Embryonic facial prominence (tissue), 1 donor: ENCODE data around the gene NMU.
"Not testable (repeated sequence)": the region's sequence is repeated elsewhere in the genome, so short reads cannot be mapped to it uniquely, and the experiment has no call there.

Experiments used
- DNase-seq: peaks from one replicate; pipeline ENCODE4 v3.0.0-alpha.2; 2016; ENCODE audit errors: extremely low spot score

The NMU gene

GRCh38 chr4:55624063-55624462 is 12.0 kb downstream of the NMU start:
- not testable (repeated sequence) for DNase-seq

- no peak for DNase-seq
Observed at GRCh38 chr4:55618546-55619143, 17.5 kb downstream of the NMU start.

- DNase-seq = no peak
Observed at GRCh38 chr4:55617587-55618197, 18.4 kb downstream of the NMU start.

DNA sequence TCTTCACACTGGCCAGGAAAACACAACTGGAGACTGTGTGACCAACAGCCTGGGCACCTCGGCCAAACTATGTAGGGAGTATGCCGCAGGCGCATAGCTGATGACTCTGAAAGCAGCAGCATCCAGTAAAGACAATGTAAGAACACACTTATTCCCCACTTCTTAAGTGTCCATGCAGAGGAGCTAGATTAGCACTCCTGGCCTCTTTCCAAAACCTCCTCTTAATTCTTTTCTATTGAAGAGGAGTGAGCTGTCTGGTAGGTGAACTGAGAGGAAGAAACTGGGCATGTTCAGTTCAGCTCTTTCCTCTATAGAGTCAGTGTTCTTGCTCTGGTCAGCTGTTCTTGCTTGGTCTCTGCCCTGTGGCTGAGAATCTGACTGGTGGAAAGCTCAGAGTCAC is 21.1 kb downstream of the NMU start:
- DNase-seq = no peak

- DNase-seq = no peak
Observed at GRCh38 chr4:55613621-55614020, 22.5 kb downstream of the NMU start.

DNA sequence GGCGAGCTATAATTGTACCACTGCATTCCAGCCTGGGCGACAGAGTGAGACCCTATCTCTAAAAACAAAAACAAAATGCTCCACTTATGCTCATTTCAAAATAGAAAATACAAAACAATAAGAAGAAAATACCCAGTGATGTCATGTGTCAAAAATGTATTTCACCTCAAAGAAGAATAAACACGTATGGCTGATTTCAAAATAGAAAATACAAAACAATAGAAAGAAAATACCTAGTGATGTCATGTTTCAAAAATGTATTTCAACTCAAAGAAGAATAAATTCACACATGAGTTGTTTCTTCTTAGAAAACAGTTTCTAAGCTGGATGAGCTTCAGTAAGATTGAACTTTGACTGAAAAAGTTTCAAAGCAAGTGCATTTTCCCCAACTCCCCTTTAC is 23.8 kb downstream of the NMU start:
- DNase-seq = no peak

- DNase-seq = no peak
Observed at GRCh38 chr4:55611358-55612059, 24.6 kb downstream of the NMU start.

DNA sequence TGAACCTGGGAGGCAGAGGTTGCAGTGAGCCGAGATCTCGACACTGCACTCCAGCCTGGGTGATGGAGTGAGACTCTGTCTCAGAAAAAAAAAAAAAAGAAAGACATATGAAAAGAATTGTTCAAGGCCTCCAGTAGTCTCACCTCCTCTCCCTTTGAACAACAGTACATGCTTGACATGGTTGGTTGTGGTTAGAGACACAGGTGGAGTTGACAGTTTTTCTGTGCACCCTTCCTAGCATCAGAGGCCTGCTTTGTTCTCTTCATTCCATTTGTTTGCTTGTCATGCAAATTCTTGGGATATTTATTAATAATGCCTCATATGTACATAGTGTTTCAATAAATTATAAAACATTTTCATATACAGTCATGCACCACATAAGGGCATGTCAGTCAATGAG is 25.7 kb downstream of the NMU start:
- no peak for DNase-seq

- no peak for DNase-seq
Observed at GRCh38 chr4:55609393-55609866, 26.7 kb downstream of the NMU start.

DNA sequence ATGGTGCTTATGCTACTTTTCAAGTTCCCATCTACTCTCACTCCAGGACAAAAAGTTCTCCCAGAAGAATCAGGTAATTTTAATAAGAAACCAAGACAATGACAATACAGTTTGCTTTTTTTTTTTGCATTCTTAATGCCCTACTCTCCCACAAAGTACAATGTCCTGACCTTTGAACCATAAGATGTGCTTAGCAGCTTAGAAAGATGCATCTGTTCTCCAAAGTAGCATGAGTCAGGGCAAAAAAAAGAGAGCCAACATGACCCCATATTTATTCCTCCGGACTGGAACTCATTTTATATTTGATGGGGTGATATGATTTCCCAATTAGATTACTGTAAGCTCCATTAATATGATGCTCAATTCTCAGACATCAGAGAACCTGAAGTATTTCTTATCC is 27.5 kb downstream of the NMU start:
- DNase-seq = no peak

- no peak for DNase-seq
Observed at GRCh38 chr4:55604996-55605395, 31.1 kb downstream of the NMU start.

DNA sequence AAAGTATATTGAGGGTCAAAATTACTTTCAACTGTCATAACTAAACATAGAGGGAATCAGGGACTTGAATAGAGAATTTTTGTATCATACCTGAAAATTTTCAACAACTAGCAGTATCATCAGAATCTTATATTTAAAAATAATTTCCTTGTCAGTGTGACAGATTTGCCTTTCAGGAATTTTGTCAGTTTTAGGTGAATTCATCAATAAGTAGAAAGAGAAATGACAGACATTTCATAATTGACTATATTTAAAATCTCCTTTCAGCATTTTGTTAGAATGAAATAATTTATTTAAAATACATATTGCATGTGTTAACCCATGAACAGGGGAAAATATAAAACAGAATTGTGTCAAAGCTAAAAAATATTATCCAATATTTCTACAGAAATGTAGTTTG is 35.5 kb downstream of the NMU start:
- DNase-seq = no peak

DNA sequence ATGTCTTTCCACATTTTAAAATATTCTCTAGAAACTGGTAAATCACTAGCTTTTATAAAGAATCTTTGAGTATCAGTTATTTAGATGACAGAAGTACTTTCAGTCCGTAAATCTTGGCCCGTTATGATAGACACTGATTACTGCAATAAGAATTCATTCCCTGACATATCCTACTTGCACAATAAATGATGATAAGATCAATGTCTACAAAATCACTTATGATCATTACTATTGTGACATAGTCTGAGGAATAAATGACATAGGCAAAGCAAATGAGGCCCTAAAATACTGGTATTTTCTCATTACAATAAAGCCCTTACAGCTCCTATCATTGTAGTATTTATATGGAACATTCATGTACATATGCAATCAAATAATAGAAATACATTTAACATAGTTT is 37.5 kb downstream of the NMU start:
- DNase-seq = no peak

- DNase-seq = no peak
Observed at GRCh38 chr4:55592014-55592413, 44.1 kb downstream of the NMU start, which contains the start of gene PDCL2. PDCL2 (minus strand) TSS chr4:55592245; CDS start chr4:55592109, 136 bp downstream.

GRCh38 chr4:55588160-55588559 is 47.9 kb downstream of the NMU start:
- DNase-seq = no peak

DNA sequence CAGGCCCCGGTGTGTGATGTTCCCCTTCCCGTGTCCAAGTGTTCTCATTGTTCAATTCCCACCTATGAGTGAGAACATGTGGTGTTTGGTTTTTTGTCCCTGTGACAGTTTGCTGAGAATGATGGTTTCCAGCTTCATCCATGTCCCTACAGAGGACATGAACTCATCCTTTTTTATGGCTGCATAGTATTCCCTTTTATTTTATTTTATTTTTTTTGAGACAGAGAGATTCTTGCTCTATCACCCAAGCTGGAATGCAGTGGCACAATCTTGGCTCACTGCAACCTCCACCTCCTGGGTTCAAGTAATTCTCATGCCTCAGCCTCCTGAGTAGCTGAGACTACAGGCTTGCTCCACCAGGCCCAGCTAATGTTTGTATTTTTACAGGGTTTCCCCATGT is 53.3 kb downstream of the NMU start:
- DNase-seq = not testable (repeated sequence)

- DNase-seq = no peak
Observed at GRCh38 chr4:55578341-55579010, 57.6 kb downstream of the NMU start.

DNA sequence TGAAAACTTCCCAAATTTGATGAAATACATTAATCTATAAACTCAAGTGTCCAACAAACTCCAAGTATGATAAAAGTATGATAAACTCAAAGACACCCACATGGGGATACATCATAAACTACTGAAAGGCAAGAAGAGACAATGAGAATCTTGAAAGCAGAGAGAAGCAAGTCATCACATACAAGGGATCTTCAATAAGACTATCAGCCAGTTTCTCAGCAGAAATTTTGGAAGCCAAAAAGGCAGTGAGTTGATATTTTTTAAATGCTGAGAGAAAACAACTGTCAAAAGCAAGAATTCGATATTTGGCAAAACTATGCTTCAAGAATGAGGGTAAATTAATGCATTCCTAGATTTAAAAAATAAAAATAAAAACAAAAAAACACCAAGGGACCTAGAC is 60.6 kb downstream of the NMU start:
- DNase-seq = no peak

DNA sequence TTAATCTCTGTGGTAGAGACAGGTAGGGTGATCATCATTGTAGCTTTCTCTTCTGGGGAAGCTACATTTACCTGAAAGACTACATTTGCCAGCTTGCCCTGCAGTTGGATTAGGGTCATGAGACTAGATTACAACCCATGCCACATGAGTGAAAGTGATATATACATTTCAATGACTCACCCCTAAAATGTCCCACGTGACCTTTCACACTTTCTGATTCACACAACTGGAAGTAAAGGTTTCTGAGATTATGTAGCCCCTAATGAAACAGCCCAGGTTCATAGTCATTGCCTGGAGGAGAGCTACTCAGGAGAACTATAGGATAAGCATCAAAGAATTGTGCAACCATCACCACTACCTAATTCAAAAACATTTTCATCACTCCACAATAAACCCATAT is 61.8 kb downstream of the NMU start:
- DNase-seq = no peak

GRCh38 chr4:55571806-55572205 is 64.3 kb downstream of the NMU start:
- DNase-seq = no peak

GRCh38 chr4:55568905-55569504 is 67.1 kb downstream of the NMU start:
- no peak for DNase-seq

GRCh38 chr4:55561889-55562288 is 74.2 kb downstream of the NMU start:
- no peak for DNase-seq
